Pulmonary artery endothelial cell (primary cell): ENCODE results near the gene SNTA1. TPM values are rescaled to one million over a fixed set of nuclear protein-coding genes. Genes with fewer than 3 reads are reported as not detected.
"Not testable (repeated sequence)": the region's sequence is repeated elsewhere in the genome, so short reads cannot be mapped to it uniquely, and the experiment has no call there.

Experiments
- DNase-seq: peaks from one replicate; pipeline ENCODE4 v3.0.0-alpha.2; 2011; ENCODE audit warnings: low read depth, low spot score
- total RNA-seq: library from RNA; depleted of rRNA; stranded (reverse); fragments of >200 nt; gene quantifications from 2 replicates; pipeline ENCODE4 v1.2.3, GENCODE V29; 2014

SNTA1 gene
- total RNA-seq, 1 donor from 2014 or later, result 9.5 TPM

- DNase-seq, result no peak
Observed at GRCh38 chr20:33466303-33466646, 22.7 kb upstream of the SNTA1 start.

GRCh38 chr20:33465481-33466302 is 22.1 kb upstream of the SNTA1 start:
- DNase-seq, result no peak

GRCh38 chr20:33464759-33465158 is 21.2 kb upstream of the SNTA1 start:
- DNase-seq, result not testable (repeated sequence)

GRCh38 chr20:33463332-33464101 is 20.0 kb upstream of the SNTA1 start:
- no peak for DNase-seq

GRCh38 chr20:33460711-33461110 is 17.1 kb upstream of the SNTA1 start:
- DNase-seq, result no peak

GRCh38 chr20:33459599-33459998 is 16.0 kb upstream of the SNTA1 start:
- no peak for DNase-seq

GRCh38 chr20:33456916-33457642 is 13.5 kb upstream of the SNTA1 start:
- peak; percentile 17 for DNase-seq

- DNase-seq, result no peak
Observed at GRCh38 chr20:33450867-33451266, 7.3 kb upstream of the SNTA1 start.

GRCh38 chr20:33445881-33446625 is 2.5 kb upstream of the SNTA1 start:
- no peak for DNase-seq

- no peak for DNase-seq
Observed at GRCh38 chr20:33444797-33445560, 1.4 kb upstream of the SNTA1 start.

GRCh38 chr20:33443006-33443511 is 504 bp downstream of the SNTA1 start:
- no peak for DNase-seq

- DNase-seq, result no peak
Observed at GRCh38 chr20:33442136-33443005, 1.2 kb downstream of the SNTA1 start.

- no peak for DNase-seq
Observed at GRCh38 chr20:33441142-33441955, 2.2 kb downstream of the SNTA1 start.

GRCh38 chr20:33440562-33440961 is 3.0 kb downstream of the SNTA1 start:
- not testable (repeated sequence) for DNase-seq

- no peak for DNase-seq
Observed at GRCh38 chr20:33438481-33438880, 5.1 kb downstream of the SNTA1 start.

- no peak for DNase-seq
Observed at GRCh38 chr20:33437141-33437911, 6.2 kb downstream of the SNTA1 start.

- no peak for DNase-seq
Observed at GRCh38 chr20:33434434-33434833, 9.1 kb downstream of the SNTA1 start.
